Tongue (tissue), 3 donors: ENCODE results near the gene PNMA6E. TPM values are rescaled to one million over a fixed set of nuclear protein-coding genes. Genes with fewer than 3 reads are reported as not detected.

Source experiments
- DNase-seq: peaks from one replicate; pipeline ENCODE4 v3.0.0-alpha.2; 2015
- small RNA-seq: library from RNA; depleted of rRNA; stranded (forward); fragments of <200 nt; gene quantifications from one replicate; pipeline ENCODE3, GENCODE V24; 2014; ENCODE audit warnings: low replicate concordance
- total RNA-seq: library from RNA; depleted of rRNA; stranded (reverse); fragments of >200 nt; gene quantifications from one replicate; pipeline ENCODE4 v1.2.3, GENCODE V29; 2014

The PNMA6E gene
- total RNA-seq, 1 donor from 2014 or later = not detected

GRCh38 chrX:153349952-153350351 is 51.2 kb downstream of the PNMA6E start:
- DNase-seq = no peak

DNA sequence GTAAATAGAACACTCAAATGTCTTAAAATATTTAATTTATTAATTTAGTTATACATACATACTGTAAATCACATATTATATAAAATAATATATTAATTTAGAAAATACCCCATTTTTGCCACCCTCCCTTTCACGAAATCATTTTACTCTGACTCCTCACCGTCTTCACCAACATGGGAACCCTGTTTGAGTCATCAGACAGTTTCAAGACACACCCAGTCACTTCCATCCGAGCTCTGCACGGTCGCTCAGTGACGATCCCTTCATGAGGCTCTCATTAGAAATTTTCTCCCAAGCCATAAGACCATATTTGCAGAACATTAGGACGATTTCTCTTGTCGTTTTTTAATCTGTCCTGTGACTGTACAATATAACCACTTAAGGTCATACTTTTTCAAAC is 52.7 kb downstream of the PNMA6E start:
- no peak for DNase-seq

DNA sequence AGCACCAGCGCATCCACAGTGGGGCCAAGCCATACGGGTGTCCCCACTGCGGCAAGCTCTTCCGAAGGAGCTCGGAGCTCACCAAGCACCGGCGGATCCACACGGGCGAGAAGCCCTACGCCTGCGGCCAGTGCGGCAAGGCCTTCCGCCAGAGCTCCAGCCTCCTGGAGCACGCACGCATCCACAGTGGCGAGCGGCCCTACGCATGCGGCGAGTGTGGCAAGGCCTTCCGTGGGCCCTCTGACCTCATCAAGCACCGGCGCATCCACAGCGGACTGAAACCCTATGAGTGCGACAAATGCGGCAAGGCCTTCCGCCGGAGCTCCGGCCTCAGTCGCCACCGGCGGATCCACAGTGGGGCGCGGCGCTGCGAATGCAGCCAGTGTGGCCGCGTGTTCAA is 53.6 kb downstream of the PNMA6E start:
- no peak for DNase-seq

Small RNA genes within 50 kb of the gene (small RNA-seq; reads per million reads assigned to genes)
- gene AC152007.1 (not detected), gene RN7SL667P (not detected)

Other genes starting within 250 kb of the PNMA6E start
- gene MAGEA1, start 222.1 kb downstream of the PNMA6E start, total RNA-seq = not detected
- not detected for gene PNMA6F, start 79.6 kb downstream of the PNMA6E start, total RNA-seq
- gene ZNF275, start 67.2 kb downstream of the PNMA6E start, total RNA-seq = 10.6 TPM
- gene ZFP92, start 10.1 kb upstream of the PNMA6E start, total RNA-seq = 1.4 TPM
- 2.2 TPM for gene TREX2, start 44.7 kb upstream of the PNMA6E start, total RNA-seq
- gene HAUS7, start 69.2 kb upstream of the PNMA6E start, total RNA-seq = 20.7 TPM
- gene BGN, start 93.6 kb upstream of the PNMA6E start, total RNA-seq = 62.2 TPM
- gene ATP2B3, start 116.3 kb upstream of the PNMA6E start, total RNA-seq = 0.41 TPM
- 11.1 TPM for gene CCNQ, start 197.8 kb upstream of the PNMA6E start, total RNA-seq
- gene DUSP9, start 245.9 kb upstream of the PNMA6E start, total RNA-seq = not detected